ENCODE results near the gene TRABD2B.

TRABD2B gene

GRCh38 chr1:47788761-47789160 lies 208.4 kb downstream of the TRABD2B start:
- DNase-seq: no peak

DNA sequence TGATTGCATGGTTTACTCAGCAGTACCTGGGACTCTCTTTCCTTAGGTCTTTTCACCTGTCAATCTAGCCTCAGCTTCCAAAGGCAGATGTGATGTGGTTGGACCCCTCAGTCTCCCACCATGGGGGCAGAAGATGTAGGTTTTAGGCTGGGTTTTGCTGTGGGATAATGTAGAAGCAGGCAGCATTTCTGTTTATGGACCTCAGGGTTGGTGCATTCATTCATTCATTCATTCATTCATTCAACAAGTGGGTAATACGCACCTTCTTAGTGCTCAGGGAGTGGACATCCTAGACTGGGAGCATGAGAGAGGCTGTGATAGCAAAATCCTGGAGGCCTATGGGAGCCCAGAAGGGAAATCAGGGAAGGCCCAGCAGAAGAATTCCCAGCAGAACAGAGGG lies 209.6 kb downstream of the TRABD2B start:
- DNase-seq: no peak

- DNase-seq: no peak
These were observed 210.9 kb downstream of the TRABD2B start for GRCh38 chr1:47786316-47786715.

GRCh38 chr1:47785561-47786271 lies 211.5 kb downstream of the TRABD2B start:
- no peak for DNase-seq

GRCh38 chr1:47785118-47785517 lies 212.1 kb downstream of the TRABD2B start:
- no peak for DNase-seq

GRCh38 chr1:47784497-47784822 lies 212.7 kb downstream of the TRABD2B start:
- no peak for DNase-seq

DNA sequence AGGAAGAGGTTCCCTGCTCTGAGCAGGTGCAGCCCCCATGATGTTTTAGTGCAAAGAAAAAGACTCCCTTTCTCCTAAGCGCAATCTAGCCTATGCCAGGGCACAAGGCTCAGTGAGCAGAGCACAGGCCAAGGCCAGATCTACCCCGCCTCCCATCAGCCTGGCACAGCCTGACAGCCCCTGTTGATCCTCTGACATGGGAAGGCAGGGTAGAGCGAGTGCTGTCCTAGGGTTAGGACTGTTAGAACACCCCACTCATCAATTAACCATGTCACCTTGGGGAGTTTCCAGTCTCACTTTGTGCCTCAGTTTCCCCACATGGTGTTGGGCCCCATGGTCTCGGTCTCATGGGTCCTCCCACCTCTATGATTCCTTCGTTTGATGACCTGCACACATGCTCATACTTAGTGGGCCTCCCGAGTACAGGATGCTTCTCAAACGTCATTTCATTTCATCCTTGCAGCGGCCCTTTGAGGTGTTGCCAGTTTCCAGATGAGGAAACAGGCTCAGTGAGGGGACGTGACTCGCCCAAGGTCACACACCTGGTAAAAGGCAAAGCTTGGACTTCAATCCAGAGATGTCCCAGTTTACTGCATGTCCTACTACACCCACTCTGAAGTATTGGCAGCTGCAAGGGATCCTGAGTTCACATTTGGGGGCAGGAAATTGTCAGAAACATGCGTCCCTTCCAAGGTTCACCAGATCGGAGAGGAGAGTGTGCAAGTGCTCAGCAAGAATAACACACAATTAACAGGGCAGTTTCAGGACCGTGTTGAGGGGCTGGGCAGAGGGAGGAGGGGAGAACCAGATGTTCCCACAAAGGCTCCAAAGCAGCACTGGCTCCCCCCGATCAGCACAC lies 213.3 kb downstream of the TRABD2B start:
- DNase-seq: no peak

- DNase-seq: no peak
These were observed 214.6 kb downstream of the TRABD2B start for GRCh38 chr1:47782414-47783166.

- DNase-seq: no peak
These were observed 215.8 kb downstream of the TRABD2B start for GRCh38 chr1:47781171-47781959.

DNA sequence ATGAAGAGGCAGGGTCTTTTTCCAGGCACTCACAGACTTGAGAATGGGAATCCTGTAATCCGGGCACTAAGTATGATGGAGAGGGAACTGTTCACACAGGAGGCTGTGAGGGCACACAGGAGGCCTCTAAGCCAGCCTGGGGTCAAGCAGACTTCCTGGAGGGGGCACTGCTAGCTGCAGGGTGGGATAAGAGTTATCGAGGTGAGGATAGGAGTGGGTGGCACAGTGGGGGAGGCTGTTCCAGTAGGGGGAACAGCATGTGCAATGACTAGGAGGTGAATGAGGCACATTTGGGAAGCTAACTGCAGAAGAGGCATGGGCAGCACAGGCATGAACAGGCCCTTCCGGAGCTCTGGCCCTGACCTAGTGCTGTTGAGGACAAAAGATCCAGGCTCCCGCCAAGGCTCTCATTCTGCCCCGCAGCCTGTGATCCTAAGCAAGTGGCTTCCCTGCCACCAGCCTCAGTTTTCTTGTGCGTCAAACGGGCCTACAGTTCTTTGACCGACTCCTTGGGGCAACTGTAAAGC lies 216.7 kb downstream of the TRABD2B start:
- DNase-seq: no peak

DNA sequence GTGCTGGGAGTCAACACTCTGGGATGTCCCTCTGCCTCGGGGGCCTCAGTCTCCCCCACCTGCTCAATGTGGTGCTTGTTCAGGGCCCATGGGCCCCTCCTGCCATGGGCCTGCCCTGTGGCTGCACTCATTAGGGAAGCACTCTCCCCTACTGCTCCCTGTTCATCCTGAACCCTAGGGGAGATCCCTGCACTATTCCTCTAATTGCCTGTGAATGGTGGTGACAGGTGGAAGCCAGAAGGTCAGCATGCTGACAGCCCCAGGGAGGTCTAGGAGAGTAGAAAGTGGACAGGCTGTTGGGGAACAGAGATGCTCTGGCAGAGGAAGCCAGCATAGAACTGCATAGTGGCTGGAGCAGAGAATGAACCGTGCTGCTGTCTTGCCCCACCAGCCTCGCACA lies 217.6 kb downstream of the TRABD2B start:
- no peak for DNase-seq

DNA sequence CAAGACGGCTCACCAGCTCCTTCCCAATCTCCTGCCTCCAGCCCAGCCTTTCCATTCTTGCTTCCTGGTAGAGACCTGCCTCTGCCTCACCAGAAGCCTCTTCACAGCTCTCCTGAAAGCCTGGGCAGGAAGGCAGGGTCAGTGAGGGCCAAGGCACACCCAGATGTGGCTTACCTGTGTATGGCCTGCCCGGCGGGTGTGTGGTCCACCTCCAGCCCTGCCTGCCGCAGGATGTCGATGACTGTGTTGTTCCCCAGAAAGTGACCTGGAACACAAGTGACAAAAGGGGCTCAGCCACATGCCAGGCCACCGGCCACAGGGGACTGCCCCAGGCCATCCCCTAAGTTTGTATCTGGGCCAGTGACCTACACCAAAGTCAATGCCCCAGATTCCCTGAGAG lies 218.9 kb downstream of the TRABD2B start:
- DNase-seq: no peak

- no peak for DNase-seq
These were observed 219.9 kb downstream of the TRABD2B start for GRCh38 chr1:47777322-47777721.

DNA sequence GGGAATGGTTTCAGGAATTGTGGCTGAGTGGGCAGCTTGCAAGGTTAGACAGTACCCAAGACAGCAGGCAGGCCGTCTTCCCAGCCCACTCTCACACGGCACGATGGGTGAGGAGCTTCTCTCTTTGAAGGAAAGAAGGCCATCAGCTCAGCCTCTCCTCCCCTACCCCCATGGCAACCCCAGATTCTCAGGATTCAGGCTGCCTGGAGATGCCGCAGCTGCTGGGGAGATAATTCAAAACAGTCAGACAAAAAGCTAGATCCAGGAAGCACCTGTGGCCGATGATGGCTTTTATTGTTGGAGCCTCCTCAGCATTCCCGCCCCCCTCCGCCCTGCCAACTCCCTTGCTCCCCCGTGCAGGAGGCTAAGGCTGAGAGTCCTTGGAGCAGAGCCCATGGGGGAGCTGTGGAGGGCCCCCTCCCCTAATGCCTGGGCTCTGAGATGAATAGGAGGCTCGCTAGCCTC lies 220.5 kb downstream of the TRABD2B start:
- no peak for DNase-seq

DNA sequence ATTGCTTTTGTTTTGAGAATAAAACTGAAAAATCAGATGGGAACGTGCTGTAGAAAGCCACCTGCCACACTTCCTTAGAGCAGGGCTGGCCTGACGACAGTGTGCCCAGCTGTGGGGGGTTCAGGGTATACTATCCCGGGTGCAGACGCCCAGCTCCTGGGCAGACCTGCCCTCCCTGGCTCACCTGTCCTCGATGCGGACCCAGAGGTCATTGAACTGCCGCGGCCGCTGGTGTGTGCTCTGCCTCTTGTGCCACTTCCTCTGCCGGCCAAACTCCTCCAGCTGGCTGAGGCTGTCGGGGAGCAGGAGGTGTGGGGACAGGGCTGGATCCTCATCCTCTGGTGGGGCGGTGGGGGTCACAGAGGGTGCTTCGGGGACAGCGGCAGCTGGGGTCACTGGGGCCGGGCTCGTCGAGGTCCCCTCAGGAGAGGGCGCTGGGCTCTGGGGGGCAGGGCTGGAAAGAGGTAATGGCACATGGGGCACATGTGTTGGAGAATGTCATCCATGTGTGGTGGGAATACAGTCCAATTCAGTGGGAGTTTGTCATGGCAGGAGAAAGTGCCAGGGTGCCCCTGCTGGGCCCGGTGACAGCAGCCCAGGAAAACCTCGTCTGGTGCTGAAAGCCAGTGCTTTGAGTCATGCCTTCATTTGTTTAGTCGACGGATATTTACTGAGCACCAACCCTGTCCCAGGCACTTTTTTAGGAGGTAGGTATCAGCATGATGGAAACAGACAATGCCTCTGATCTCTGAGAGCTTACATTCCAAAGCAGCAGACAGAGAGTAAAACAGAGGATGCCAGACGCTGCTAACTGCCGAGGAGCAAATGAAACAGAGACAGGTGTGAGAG lies 222.0 kb downstream of the TRABD2B start:
- no peak for DNase-seq

- DNase-seq: no peak
These were observed 224.1 kb downstream of the TRABD2B start for GRCh38 chr1:47772960-47773682.

DNA sequence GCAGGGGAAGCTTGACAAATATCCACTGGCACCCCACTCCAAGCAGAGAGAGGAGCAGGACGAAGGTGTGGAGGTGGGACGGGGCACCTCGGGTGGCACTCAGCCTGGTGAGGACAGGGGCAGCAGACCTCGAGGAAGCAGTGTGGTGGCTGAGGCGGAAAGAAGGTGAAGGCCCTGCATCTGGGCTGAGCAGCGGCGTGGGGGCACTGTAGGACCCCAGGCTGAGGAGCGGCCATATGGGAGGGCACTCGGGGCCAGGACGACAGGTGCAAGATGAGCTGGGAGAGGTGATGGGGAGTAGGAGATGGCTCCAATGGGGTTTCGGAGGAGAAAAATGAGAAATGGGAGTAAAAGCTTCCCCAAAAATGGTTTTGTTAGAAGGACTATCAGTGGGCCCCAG lies 224.9 kb downstream of the TRABD2B start:
- DNase-seq: no peak

GRCh38 chr1:47771751-47772150 lies 225.4 kb downstream of the TRABD2B start:
- no peak for DNase-seq

- no peak for DNase-seq
These were observed 227.2 kb downstream of the TRABD2B start for GRCh38 chr1:47769983-47770382.

DNA sequence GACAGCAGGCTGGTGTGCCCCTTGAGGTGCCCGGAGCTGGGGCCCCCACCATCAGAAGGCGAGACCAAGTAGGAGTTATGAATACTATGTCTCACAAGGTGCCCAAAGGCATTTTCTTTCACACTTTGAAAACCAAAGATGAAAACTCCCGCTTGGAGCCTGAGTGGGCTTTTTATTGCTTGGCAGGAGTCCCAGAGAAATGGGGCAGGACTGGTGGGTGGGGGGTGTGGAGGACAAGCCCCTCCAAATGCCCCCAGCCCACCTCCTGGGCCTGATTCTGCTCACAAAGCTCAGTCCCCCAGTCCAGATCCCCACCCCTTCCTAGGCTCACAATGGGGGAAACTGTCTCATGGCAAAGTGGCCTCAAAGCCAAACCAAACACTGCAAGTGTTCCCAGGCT lies 227.9 kb downstream of the TRABD2B start:
- DNase-seq: no peak

DNA sequence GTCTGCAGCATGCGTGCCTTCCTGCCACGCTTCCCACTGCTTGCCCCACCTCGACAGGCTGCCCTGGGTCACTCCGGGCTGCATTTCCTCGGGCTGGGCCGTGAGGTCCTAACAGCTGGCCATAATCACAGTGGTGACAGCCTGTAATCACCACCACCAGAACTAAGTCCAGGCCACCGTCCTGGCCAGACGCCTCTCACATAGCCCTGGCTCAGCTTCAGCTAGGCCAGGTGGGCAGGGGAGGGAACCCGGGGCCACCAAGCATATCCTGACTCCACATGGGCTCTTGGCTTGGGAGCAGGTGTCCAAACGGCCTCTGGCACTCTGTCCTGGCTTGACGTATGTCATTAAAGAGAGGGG lies 229.5 kb downstream of the TRABD2B start:
- DNase-seq: no peak
